HuH-7.5 (cell line): ENCODE measurements around the gene OBSCN.

ENCODE experiments used
- DNase-seq: peaks from one replicate; pipeline ENCODE4 v3.0.0; 2011; ENCODE audit warnings: low spot score

Gene OBSCN

GRCh38 chr1:228358039-228358763 is 150.4 kb downstream of the OBSCN start:
- no peak for DNase-seq

- DNase-seq: no peak
Measured at GRCh38 chr1:228358764-228359612, 151.1 kb downstream of the OBSCN start.

- no peak for DNase-seq
Measured at GRCh38 chr1:228359613-228360532, 152.0 kb downstream of the OBSCN start.

- DNase-seq: no peak
Measured at GRCh38 chr1:228360533-228361313, 152.9 kb downstream of the OBSCN start.

GRCh38 chr1:228361314-228362140 is 153.7 kb downstream of the OBSCN start:
- DNase-seq: no peak

GRCh38 chr1:228362141-228362883 is 154.5 kb downstream of the OBSCN start:
- DNase-seq: no peak

- no peak for DNase-seq
Measured at GRCh38 chr1:228362884-228363450, 155.1 kb downstream of the OBSCN start.

GRCh38 chr1:228363686-228364067 is 155.8 kb downstream of the OBSCN start:
- DNase-seq: no peak

- no peak for DNase-seq
Measured at GRCh38 chr1:228364068-228364705, 156.3 kb downstream of the OBSCN start.

GRCh38 chr1:228364706-228365213 is 156.9 kb downstream of the OBSCN start:
- DNase-seq: no peak

GRCh38 chr1:228365271-228366061 is 157.6 kb downstream of the OBSCN start:
- DNase-seq: no peak

GRCh38 chr1:228366062-228366865 is 158.4 kb downstream of the OBSCN start:
- DNase-seq: no peak

GRCh38 chr1:228366866-228367741 is 159.3 kb downstream of the OBSCN start:
- no peak for DNase-seq

- DNase-seq: no peak
Measured at GRCh38 chr1:228367798-228368791, 160.3 kb downstream of the OBSCN start.
